Stimulated activated CD8-positive, alpha-beta memory T cell treated with anti-CD3 and anti-CD28 coated beads, Interleukin-4, amount 100 ng/mL, for 1 hour (primary cell): ENCODE data around the gene MGAT4A.
"Not testable (repeated sequence)": the region's sequence is repeated elsewhere in the genome, so short reads cannot be mapped to it uniquely, and the experiment has no call there.

Source experiments
- DNase-seq, 2 donors: peaks; one replicate each; pipeline ENCODE4 v3.0.0-alpha.2; 2020; ENCODE audit warnings: low read depth in 2 of 2, low spot score in 1 of 2

The MGAT4A gene

DNA sequence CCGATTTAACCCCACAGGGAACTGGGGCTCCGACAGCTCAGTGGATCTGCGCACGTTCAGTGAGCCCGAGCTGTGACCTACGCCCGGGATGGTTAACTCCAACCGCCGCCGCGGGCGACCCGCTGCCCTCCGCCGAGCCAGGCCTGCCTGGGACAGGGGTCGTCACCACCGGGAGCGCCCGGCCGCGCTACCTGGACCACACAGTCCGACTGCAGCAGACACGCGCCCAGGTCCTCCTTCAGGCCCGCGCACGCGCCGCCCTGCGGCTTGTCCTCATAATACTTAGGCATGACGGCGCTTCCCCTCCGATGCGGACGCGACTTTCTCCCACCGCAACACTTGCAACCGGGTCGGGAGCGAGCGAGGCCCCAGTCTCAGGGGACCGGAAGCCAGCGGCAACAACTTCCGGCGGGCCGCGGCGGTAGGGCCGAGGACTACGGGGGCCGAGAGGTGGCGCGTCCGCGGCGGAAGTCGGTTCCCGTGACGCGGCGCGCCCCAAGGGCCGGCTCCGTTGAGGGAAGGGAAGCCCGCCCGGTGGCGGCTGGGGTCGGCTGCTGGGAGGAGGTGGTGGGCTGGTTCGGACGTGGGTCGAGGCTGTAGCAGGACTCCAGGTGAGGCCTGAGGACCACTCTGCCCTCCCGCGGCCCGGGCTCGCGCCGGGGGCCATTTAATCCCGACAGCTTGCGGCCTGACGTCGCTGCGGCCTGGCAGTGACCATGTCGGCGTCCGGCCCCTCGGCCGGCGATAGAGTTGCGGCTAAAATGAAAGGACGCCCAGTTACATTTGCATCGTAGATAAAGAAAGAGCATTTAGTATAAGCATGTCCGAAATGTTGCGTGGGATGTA, 122.6 kb downstream of the MGAT4A start, which contains the start of the genes COA5 and UNC50:
TSS of gene COA5 (minus strand) at position 397 of the 846 bp plus-strand sequence. CDS start at position 290, 107 bp downstream.
TSS of gene UNC50 (plus strand) at position 474 of the 846 bp plus-strand sequence. CDS start 1,171 bp downstream, outside the sequence.
- DNase-seq, result peak; percentile 73 to 81

- no peak for DNase-seq
Measured at GRCh38 chr2:98607741-98608115, 123.2 kb downstream of the MGAT4A start.

DNA sequence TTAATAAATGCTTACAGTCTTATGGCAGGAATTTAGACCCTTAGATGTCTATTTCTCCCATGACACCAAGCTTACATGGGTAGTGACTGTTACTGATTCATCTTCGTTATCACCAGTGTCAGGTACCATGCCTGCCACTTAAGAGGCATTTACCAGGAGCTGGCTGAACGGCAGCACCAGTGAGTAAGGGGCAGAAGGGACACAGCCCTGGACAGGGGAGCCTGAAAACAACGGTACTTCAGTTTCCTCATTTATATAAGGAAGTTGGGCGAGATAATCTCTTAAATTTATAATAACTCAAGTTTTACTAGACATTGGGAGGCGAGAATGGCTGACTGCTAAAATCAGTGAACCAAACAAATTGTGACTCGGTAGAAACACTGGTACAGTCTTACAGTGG, 123.8 kb downstream of the MGAT4A start:
- no peak for DNase-seq

GRCh38 chr2:98606431-98606830, 124.5 kb downstream of the MGAT4A start:
- no peak for DNase-seq

GRCh38 chr2:98605076-98605475, 125.9 kb downstream of the MGAT4A start:
- no peak for DNase-seq

GRCh38 chr2:98604547-98604946, 126.4 kb downstream of the MGAT4A start:
- no peak for DNase-seq

DNA sequence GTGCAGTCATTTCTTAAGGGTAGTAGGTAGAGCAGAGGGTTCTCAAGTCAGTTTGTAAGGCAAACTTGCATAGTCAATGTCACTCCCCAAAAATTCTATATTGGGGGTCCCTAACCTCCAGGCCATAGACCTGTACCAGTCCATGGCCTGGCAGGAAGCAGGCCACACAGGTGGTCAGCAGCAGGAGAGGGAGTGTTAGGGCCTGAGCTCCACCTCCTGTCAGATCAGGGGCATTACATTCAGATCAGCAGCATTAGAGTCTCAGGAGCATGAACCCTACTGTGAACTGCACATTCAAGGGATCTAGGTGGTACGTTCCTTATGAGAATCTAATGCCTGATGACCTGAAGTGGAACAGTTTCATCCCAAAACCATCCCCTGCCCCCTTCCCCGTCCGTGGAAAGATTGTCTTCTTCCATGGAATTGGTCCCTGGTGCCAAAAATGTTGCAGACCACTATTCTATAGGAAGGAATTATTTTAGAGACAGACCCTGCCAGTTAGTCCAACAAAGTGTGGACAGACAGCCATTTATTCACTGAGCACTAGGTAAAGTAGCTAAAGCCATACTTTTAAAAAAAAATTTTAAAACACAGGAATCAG, 129.3 kb downstream of the MGAT4A start:
- no peak for DNase-seq

GRCh38 chr2:98598781-98599428, 132.0 kb downstream of the MGAT4A start:
- no peak for DNase-seq

DNA sequence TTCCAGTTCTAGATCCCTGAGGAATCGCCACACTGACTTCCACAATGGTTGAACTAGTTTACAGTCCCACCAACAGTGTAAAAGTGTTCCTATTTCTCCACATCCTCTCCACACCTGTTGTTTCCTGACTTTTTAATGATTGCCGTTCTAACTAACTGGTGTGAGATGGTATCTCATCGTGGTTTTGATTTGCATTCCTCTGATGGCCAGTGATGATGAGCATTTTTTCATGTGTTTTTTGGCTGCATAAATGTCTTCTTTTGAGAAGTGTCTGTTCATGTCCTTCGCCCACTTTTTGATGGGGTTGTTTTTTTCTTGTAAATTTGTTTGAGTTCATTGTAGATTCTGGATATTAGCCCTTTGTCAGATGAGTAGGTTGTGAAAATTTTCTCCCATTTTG, 136.3 kb downstream of the MGAT4A start:
- DNase-seq, result not testable (repeated sequence)

DNA sequence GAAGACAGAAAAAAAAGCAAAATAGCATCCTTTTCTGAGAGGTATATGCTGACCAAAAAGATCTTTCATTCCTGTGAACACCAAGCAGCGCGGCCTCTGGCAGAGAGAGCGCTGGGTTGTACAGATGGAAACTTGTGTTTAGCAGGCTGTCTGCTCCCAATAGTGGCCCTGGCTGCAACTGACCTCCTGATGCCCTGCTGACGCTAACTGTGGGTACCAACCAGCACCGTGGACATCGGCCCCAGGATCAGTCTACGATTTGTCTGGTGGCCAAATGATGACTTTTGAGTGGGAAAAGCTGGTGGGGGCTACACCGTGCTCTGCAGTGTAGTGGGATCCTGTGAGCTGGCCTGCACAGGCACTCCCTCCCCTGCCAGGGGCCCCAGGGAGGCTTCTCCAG, 138.4 kb downstream of the MGAT4A start:
- DNase-seq, result no peak

- no peak for DNase-seq
Measured at GRCh38 chr2:98589489-98589888, 141.4 kb downstream of the MGAT4A start.

DNA sequence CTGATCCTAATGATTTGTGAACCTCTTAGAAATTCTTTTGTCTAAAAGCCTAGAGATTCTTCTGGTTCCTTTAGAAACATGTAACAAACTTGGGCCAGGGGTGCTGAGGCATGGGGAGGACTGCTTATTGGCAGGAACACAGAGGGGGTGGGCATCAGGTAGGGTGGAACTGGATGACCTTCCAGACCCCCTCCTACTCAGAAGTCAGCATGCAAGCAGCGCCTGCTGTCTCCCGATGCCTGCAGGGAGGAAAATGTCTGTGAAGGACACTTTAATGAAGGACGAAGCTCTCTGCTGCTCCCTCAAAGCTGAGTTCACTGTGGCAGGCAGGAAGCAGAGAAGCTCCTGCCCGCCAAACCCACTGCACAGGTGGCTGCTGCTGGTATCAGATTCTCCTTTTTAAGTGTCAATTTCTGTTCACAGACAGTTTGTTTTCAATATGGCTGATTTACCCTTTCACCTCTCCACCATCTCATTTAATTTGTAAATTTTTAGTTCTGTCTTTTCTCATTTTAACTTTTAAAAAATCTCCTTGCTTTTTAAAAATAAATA, 142.0 kb downstream of the MGAT4A start:
- no peak for DNase-seq

GRCh38 chr2:98586551-98587140, 144.3 kb downstream of the MGAT4A start:
- no peak for DNase-seq

DNA sequence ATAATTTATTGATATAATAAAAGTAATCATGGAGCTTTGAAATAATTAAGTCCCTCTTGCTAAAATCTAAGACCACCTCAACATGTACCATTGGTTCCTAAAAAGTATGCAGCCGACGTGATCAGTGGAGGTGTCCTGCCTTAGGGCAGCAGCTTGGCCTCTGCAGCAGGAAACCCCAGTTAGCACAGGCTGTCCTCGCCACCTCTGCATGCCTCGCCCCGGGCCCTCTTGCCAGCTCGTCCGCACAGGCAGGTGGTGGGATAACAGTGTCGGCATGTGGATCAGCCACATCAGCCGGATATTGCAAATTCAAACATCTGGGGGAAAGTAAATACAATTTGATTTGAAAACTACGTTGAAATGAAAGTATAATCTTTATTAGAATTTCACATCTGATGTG, 145.5 kb downstream of the MGAT4A start:
- DNase-seq, result no peak

GRCh38 chr2:98583816-98584618, 146.9 kb downstream of the MGAT4A start:
- DNase-seq, result no peak

GRCh38 chr2:98583276-98583675, 147.7 kb downstream of the MGAT4A start:
- DNase-seq, result no peak

DNA sequence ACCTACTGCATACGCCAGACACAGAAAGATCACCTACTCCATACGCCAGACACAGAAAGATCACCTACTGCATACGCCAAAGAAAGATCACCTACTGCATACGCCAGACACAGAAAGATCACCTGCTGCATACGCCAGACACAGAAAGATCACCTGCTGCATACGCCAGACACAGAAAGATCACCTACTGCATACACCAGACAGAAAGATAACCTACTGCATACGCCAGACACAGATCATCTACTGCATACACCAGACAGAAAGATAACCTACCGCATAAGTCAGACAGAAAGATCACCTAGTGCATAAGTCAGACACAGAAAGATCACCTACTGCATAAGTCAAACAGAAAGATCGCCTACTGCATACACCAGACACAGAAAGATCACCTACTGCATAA, 148.4 kb downstream of the MGAT4A start:
- no peak for DNase-seq

DNA sequence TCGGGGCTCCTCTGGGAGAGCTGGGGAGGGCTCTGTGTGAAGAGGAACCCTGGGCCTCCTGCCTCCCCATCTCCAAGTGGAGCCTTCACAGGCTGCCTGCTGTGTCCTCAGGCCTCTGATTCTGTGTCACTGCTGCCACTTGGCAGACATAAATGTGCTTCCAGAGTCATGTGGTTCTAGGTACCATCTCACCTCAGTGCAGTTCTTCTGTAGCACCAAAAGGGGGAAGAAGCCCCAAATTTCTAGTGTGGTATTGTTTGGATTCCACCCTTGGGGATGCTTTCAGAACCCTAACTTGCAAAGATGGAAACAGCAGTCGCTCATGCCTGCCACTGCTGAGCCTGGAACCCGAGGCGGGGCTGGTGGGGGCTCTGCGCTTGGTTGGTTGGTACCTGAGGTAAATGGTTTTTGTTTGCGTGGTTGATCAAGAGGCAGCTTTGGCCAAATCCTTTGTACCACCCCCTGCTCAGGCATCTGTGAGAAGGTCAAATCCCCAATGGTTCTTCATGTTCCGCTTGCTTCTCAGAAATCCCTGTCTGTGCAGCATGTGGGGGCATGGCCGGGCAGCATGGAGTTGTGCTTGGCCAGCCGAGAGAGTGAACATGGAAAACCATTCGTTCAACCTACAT, 150.2 kb downstream of the MGAT4A start:
- DNase-seq, result no peak

GRCh38 chr2:98579926-98580325, 151.0 kb downstream of the MGAT4A start:
- DNase-seq, result no peak

DNA sequence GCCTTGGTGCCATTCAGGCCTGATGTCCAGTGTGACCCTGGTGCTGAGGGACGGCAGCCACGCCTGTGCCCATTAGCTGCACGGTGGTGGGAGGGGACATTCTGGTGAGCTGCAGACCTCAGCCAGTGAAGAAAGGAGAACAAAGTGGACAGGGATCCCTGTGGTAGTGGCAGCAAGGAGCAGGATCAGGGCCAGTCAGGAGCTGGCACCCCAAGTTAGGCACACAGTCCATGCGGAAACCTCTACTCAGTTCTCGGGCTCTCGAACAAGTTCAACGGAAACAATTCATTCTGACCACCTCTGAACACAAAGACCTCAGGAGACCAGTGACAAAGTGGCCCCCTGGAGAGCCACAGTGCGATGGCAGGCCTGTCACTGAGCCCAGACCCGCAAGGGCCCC, 152.7 kb downstream of the MGAT4A start:
- no peak for DNase-seq
